GM12801 (cell line): ENCODE results near the gene SART1.

Experiments used
- CTCF ChIP-seq: IDR thresholded peaks from one replicate; pipeline ENCODE4 v1.5.1; 2011; ENCODE audit warnings: control low read depth; ENCODE audit not compliant: insufficient read length; ENCODE audit errors: extremely low read depth

SART1 gene

GRCh38 chr11:66004186-66004585 is 42.7 kb downstream of the SART1 start:
- TF ChIP-seq CTCF: no peak

- TF ChIP-seq CTCF: no peak
Measured at GRCh38 chr11:66006134-66006890, 44.8 kb downstream of the SART1 start.

DNA sequence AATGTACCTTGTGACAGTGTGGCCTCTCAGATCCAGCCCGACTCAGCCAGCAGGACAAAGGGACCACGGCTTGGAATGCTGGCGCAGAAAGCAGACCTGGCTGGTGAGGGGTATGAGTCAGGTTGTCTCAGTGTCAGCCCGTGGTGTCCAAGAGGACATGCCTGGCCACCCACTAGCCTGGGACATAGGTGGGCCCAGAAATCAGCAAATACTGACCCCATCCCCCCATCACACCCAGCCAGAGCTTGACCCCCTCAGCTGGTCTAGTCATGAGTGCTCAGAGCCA is 45.3 kb downstream of the SART1 start:
- no peak for TF ChIP-seq CTCF

DNA sequence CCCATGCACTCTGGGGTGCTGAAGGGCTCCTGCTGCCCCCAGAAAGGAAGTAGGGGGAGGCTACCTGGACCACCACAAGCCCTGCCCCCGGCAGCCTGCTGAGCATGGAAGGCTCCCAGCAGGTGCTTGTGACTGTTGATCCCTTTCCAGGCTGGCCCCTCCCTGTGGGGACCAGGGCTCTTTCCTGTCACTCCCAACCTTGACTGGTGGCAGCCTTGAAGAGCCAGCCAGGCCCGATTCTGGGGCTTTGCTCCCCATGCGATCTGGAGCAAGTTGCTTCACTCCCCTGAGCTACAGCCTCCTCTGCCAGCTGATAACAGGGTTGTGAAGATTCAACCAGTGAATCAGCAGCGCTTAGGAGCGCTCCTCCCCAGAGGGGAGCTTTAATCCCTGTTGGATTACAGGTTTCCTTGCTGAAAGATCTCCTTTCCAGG is 45.7 kb downstream of the SART1 start:
- TF ChIP-seq CTCF: no peak

- no peak for TF ChIP-seq CTCF
Measured at GRCh38 chr11:66008095-66008467, 46.5 kb downstream of the SART1 start.

- TF ChIP-seq CTCF: no peak
Measured at GRCh38 chr11:66008468-66009101, 47.1 kb downstream of the SART1 start.

- no peak for TF ChIP-seq CTCF
Measured at GRCh38 chr11:66011239-66011784, 49.8 kb downstream of the SART1 start.
